Stimulated activated CD8-positive, alpha-beta memory T cell treated with anti-CD3 and anti-CD28 coated beads, Interleukin-4, amount 100 ng/mL, for 4 hours (primary cell): ENCODE results near the gene PTCD1.
"Not testable (repeated sequence)": the region's sequence is repeated elsewhere in the genome, so short reads cannot be mapped to it uniquely, and the experiment has no call there.

Source experiments
- DNase-seq, 2 donors: peaks; one replicate each; pipeline ENCODE4 v3.0.0-alpha.2; 2020; ENCODE audit warnings: low read depth in 2 of 2, low spot score in 1 of 2

Gene PTCD1

GRCh38 chr7:99452541-99452940 lies 13.9 kb upstream of the PTCD1 start:
- DNase-seq: no peak

DNA sequence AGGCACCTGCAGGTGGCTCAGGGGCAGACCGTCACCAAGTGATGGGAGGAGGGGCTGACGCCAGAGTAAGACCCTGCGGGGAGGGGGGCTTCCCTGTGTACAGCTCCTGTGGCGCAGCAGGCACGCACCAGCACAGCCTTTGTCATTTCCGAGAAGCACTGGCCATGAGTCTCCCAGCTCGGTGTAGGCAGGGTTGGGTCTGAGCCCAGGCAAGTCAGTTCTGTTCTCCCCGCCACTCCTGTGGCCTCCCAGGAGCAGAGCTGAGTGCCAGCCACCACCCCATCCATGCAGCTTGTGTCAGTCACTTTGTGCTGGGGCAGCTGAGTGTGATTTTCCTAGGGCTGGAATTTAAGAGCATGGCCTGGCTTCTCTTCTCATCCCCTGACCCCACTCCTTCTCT lies 13.3 kb upstream of the PTCD1 start:
- no peak for DNase-seq

DNA sequence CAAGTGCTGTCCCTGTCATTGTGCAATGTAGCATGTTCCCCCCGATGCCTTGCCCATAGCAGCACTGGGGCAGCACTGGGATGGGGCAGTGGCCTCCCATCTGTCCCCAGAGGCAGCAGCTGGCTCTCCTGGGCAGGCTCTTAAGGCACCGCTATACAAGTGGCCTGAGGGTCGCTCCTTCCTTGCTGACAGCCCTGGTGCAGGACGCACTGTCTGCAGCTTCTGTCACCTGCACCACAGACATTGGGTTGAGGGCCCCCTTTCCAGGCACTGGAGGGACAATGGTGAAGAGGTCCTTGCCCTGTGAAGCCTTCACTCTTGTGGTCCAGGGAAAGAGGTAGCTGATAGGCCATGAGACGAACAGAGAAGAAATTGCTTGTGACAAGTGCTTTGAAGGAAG lies 10.7 kb upstream of the PTCD1 start:
- DNase-seq: no peak

DNA sequence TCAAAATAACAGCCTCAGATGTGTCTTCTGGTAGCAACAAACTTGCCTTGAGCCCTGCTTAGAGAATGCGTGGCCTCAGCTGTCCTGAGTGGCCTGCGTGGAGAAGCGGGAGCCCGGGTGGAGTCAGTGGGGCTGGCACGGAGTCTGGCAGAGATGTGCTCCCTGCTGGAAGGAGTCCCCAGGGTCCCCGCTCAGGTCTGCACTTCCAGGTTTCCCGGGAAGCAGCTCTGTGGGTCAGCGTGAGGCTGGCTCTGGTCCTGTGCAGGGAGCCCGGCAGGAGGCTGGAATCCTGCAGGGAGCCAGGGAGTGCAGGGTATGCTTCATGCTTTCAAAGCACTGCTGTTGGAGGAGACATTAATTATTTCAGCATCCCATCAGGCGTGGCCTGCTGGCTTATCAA lies 10.3 kb upstream of the PTCD1 start:
- DNase-seq: no peak

- DNase-seq: no peak
These were observed 9.3 kb upstream of the PTCD1 start for GRCh38 chr7:99447943-99448342.

GRCh38 chr7:99446096-99446495 lies 7.5 kb upstream of the PTCD1 start:
- DNase-seq: no peak

DNA sequence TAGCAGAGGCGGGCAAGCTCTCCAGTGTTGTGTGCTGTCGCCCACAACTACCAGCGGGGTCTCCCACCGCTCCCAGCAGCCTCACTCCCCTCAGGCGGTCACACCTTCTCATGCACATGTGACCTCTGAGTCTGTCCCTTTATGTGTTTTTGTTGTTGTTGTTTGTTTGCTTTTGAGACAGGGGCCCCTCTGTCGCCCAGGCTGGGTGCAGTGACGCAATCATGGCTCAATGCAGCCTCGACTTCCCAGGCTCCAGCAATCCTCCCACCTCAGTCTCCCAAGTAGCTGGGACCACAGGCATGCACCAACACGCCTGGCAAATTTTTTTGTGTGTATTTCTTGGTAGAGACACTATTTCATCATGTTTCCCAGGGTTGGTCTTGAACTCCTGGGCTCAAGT lies 1.6 kb upstream of the PTCD1 start:
- DNase-seq: no peak

DNA sequence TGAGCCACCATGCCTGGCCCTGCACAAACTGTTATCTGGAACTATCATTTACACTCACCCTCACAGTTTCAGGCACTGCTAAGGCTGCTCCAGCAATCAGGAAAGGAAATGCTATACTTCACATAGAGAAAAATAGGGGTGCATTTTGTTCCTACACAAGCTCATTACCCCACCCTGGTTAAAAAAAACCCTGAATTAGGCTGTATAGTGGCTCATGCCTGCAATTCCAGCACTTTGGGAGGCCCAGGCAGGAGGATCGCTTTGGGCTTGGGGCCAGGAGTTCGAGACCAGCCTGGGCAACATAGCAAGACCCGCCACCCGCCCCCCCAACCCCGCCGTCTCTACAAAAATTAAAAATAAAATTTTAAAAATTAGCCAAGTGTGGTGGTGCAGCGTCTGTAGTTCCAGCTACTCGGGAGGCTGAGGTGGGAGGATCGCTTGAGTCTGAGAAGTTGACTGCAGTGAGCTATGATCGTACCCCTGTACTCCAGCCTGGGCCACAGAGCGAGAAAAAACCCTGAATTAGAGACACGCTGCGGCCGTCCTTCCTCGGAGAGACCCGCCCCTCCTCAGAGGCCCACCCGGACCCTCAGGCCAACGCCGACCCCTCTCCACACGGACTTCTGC lies 539 bp downstream of the PTCD1 start:
- no peak for DNase-seq

GRCh38 chr7:99433158-99433557 lies 5.4 kb downstream of the PTCD1 start:
- no peak for DNase-seq

DNA sequence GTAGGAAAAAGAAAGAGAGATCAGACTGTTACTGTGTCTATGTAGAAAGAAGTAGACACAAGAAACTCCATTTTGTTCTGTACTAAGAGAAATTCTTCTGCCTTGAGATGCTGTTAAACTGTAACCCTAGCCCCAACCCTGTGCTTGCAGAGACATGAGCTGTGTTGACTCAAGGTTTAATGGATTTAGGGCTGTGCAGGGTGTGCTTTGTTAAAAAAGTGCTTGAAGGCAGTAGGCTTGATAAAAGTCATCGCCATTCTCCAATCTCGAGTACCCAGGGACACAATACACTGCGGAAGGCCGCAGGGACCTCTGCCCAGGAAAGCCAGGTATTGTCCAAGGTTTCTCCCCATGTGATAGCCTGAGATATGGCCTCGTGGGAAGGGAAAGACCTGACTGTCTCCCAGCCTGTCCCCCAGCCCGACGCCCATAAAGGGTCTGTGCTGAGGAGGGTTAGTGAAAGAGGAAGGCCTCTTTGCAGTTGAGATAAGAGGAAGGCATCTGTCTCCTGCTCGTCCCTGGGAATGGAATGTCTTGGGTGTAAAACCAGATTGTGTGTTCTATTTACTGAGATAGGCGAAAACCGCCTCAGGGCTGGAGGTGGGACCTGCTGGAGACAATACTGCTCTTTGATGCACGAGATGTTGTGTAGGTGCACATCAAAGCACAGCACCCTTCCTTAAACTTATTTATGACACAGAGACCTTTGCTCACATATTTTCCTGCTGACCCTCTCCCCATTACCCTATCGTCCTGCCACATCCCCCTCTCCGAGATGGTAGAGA lies 6.7 kb downstream of the PTCD1 start:
- DNase-seq: not testable (repeated sequence)

GRCh38 chr7:99429756-99430155 lies 8.8 kb downstream of the PTCD1 start:
- DNase-seq: no peak

- DNase-seq: no peak
These were observed 9.5 kb downstream of the PTCD1 start for GRCh38 chr7:99428972-99429566.

- no peak for DNase-seq
These were observed 13.5 kb downstream of the PTCD1 start for GRCh38 chr7:99424932-99425730.

- no peak for DNase-seq
These were observed 16.0 kb downstream of the PTCD1 start for GRCh38 chr7:99422625-99423024.

DNA sequence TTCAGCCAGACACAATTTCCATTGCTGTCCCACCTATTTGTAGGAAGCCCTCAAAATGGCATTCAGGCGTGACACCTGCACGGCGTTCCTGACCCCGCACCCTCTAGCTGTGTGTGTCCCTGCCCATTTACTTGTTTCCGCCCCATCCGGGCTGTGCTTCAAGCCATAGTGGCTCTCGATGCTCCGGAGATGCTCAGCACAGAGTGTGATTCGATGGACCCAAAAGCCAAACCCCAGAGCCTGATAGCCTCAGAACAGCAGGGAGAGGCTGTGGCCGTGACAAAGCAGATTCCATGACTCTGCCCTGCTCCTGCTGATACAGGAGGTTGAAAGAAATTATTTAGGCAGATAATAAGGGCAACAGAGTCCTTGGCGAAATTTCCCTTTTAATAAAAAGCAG lies 16.4 kb downstream of the PTCD1 start:
- no peak for DNase-seq

- no peak for DNase-seq
These were observed 17.6 kb downstream of the PTCD1 start for GRCh38 chr7:99420986-99421385.

GRCh38 chr7:99420213-99420612 lies 18.4 kb downstream of the PTCD1 start:
- no peak for DNase-seq

DNA sequence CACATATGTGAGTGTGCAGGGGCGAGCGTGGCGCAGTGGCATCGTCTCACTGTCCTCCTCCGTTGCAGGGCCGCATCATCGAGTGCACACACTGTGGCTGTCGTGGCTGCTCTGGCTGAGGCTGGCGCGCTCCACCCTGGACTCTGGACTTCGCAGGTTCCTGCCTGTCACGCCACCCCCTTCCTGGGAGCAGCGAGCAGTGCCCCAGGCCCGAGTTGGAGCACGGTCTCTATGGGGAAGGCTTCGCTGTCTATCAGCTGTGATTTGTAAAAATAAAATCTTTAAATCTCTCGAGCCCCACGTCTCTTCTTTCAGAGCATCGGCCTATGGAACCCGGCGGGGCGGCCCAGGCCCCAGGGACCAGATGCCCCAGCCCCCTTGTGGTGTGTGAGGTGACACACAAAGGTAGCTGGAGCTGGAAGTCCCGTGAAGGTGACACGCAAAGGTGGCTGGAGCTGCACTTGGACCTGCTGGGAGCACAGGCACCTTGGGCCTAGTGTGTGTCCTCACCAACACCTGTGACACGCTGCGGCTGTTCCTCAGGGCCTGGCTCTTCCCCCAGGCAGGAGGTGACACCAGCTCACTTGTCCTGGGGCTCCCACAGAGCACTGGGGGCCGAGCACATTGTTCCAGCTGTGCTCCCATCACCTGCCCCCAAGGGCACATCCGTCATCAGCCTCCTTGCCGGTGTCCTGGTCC lies 19.1 kb downstream of the PTCD1 start:
- DNase-seq: no peak

- no peak for DNase-seq
These were observed 20.3 kb downstream of the PTCD1 start for GRCh38 chr7:99418260-99418659.

GRCh38 chr7:99415513-99416127 lies 23.0 kb downstream of the PTCD1 start:
- not testable (repeated sequence) for DNase-seq

GRCh38 chr7:99410635-99411034 lies 28.0 kb downstream of the PTCD1 start:
- no peak for DNase-seq
